ENCODE results near the gene CEBPG. TPM values are rescaled to one million over a fixed set of nuclear protein-coding genes. Genes with fewer than 3 reads are reported as not detected.

Gene CEBPG
- total RNA-seq, 2 donors from 2014 or later = 50.8 to 52.1 TPM

GRCh38 chr19:33377586-33378475 is 4.3 kb downstream of the CEBPG start:
- Mint-ChIP-seq H3K4me1 (ENCODE audit: low read depth) (peaks cover 59% of the 10 kb centered on the region), H3K27me3 (ENCODE audit: low read depth) (no peaks in the 10 kb centered on the region), H3K36me3 (ENCODE audit: insufficient read depth in 2 of 2) (peaks cover 10 to 38% of the 10 kb centered on the region in 2 donors), H3K9me3 (no peaks in the 10 kb centered on the region), H3K27ac (no peak overlapping the region), H3K4me3 (no peak overlapping the region)
- ATAC-seq (replicated peaks in 1 of 2) (no peak), DNase-seq (no peak)

DNA sequence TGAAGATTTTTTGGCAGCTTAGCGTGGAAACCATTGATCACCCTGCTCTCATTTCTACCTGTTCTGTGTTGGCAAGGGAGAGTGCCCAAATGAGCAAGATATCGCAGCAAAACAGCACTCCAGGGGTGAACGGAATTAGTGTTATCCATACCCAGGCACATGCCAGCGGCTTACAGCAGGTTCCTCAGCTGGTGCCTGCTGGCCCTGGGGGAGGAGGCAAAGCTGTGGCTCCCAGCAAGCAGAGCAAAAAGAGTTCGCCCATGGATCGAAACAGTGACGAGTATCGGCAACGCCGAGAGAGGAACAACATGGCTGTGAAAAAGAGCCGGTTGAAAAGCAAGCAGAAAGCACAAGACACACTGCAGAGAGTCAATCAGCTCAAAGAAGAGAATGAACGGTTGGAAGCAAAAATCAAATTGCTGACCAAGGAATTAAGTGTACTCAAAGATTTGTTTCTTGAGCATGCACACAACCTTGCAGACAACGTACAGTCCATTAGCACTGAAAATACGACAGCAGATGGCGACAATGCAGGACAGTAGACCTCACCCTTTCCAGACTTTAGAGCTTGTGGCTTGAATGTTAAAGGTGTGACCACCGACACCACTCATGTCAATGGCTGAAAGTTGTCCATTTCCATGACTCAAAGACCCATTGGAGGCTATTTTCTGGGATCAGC is 5.8 kb downstream of the CEBPG start:
- peak overlapping the region; percentile 62 for H3K27ac Mint-ChIP-seq
- peaks cover 53% of the 10 kb centered on the region for H3K4me1 Mint-ChIP-seq (ENCODE audit: low read depth)
- peaks cover 7 to 36% of the 10 kb centered on the region in 2 donors for H3K36me3 Mint-ChIP-seq (ENCODE audit: insufficient read depth in 2 of 2)

DNA sequence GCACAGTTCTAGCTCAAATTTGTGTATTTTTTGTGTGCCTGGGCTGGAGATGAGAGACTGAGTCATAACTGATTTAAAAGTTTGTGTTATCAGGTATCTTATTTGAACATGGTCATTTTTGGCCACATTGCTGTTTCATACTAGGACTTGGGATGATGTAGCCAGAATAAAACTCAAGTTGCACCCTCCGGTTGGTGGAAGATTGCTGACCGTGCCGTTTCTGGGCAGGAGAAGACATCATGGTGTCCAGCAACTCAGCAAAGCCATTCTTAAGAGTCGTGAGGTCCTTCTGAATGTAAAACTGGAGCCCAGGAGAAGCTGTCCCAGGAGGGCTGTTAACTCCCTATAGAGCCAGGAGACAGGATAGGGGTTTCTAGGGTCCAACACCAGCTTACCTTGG is 7.6 kb downstream of the CEBPG start:
- H3K4me1 Mint-ChIP-seq (ENCODE audit: low read depth) = peaks cover 38% of the 10 kb centered on the region
- no peaks in the 10 kb centered on the region for H3K27me3 Mint-ChIP-seq (ENCODE audit: low read depth)
- H3K9me3 Mint-ChIP-seq = no peaks in the 10 kb centered on the region
- peak overlapping the region; percentile 3 for H3K27ac Mint-ChIP-seq
- DNase-seq = no peak
- H3K36me3 Mint-ChIP-seq (ENCODE audit: insufficient read depth in 2 of 2) = peaks cover 0 to 24% of the 10 kb centered on the region in 2 donors
- ATAC-seq (replicated peaks in 1 of 2) = no peak
- H3K4me3 Mint-ChIP-seq = no peak overlapping the region

More for the DNA sequence above, 5.8 kb downstream of the CEBPG start:
- Mint-ChIP-seq H3K27me3 (ENCODE audit: low read depth) (no peaks in the 10 kb centered on the region), H3K4me3 (no peak overlapping the region), H3K9me3 (no peaks in the 10 kb centered on the region)
- DNase-seq = no peak
- ATAC-seq (replicated peaks in 1 of 2) = no peak

DNA sequence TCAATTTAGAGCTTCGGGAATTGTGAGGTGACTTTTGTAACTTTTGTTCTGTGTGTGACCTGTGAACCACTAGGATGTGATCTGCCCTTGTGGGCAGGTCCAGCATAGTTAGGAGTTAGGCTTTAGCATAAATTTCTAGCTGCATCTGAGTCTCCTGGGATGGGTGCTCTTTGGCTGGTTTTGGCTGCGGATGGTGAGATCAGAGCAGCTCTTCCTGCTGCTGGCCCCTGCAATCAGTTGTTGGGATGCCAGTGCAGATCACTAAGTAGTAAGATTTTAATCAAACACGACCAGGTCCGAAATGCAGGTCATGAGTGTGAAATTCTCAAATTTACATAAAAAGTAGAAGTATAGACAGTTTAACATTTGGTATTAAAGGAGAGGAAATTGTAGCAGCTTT is 8.5 kb downstream of the CEBPG start:
- H3K9me3 Mint-ChIP-seq = no peaks in the 10 kb centered on the region
- no peak for DNase-seq
- H3K4me1 Mint-ChIP-seq (ENCODE audit: low read depth) = peaks cover 29% of the 10 kb centered on the region
- H3K36me3 Mint-ChIP-seq (ENCODE audit: insufficient read depth in 2 of 2) = peaks cover 0 to 22% of the 10 kb centered on the region in 2 donors
- H3K4me3 Mint-ChIP-seq = no peak overlapping the region
- no peak overlapping the region for H3K27ac Mint-ChIP-seq
- ATAC-seq (replicated peaks in 1 of 2) = no peak
- no peaks in the 10 kb centered on the region for H3K27me3 Mint-ChIP-seq (ENCODE audit: low read depth)

GRCh38 chr19:33382982-33383381 is 9.5 kb downstream of the CEBPG start:
- H3K4me1 Mint-ChIP-seq (ENCODE audit: low read depth) = peaks cover 20% of the 10 kb centered on the region
- peaks cover 0 to 22% of the 10 kb centered on the region in 2 donors for H3K36me3 Mint-ChIP-seq (ENCODE audit: insufficient read depth in 2 of 2)
- no peaks in the 10 kb centered on the region for H3K9me3 Mint-ChIP-seq
- H3K27me3 Mint-ChIP-seq (ENCODE audit: low read depth) = no peaks in the 10 kb centered on the region
- DNase-seq (no peak), ATAC-seq (replicated peaks in 1 of 2) (no peak)
- H3K4me3 Mint-ChIP-seq = no peak overlapping the region
- peak overlapping the region; percentile 16 for H3K27ac Mint-ChIP-seq

- DNase-seq (no peak), ATAC-seq (replicated peaks in 1 of 2) (no peak)
- Mint-ChIP-seq H3K9me3 (no peaks in the 10 kb centered on the region), H3K4me1 (ENCODE audit: low read depth) (peaks cover 11% of the 10 kb centered on the region), H3K27me3 (ENCODE audit: low read depth) (no peaks in the 10 kb centered on the region), H3K27ac (peak overlapping the region; percentile 6), H3K36me3 (ENCODE audit: insufficient read depth in 2 of 2) (peaks cover 0 to 17% of the 10 kb centered on the region in 2 donors), H3K4me3 (no peak overlapping the region)
These were observed 10.3 kb downstream of the CEBPG start for GRCh38 chr19:33383720-33384292.

DNA sequence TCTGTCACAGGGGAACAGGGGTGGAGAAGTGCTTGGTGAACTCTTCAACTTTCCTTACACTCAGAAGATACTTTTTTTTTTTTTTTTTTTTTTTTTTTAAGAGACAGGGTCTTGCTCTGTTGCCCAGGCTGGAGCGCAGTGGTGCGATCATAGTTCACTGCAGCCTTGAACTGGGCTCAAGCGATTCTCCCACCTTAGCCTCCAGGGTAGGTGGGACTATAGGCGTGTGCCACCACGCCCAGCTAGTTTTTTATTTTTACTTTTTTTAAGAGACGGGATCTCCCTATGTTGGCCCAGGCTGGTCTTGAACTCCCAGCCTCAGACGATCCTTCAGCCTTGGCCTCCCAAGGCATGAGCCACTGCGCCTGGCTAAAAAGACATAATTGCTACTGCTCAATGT is 11.5 kb downstream of the CEBPG start:
- Mint-ChIP-seq H3K27ac (no peak overlapping the region), H3K36me3 (ENCODE audit: insufficient read depth in 2 of 2) (peaks cover 0 to 6% of the 10 kb centered on the region in 2 donors), H3K9me3 (no peaks in the 10 kb centered on the region), H3K4me3 (no peak overlapping the region), H3K4me1 (ENCODE audit: low read depth) (peaks cover 6% of the 10 kb centered on the region), H3K27me3 (ENCODE audit: low read depth) (no peaks in the 10 kb centered on the region)
- no peak for DNase-seq
- no peak for ATAC-seq (replicated peaks in 1 of 2)

DNA sequence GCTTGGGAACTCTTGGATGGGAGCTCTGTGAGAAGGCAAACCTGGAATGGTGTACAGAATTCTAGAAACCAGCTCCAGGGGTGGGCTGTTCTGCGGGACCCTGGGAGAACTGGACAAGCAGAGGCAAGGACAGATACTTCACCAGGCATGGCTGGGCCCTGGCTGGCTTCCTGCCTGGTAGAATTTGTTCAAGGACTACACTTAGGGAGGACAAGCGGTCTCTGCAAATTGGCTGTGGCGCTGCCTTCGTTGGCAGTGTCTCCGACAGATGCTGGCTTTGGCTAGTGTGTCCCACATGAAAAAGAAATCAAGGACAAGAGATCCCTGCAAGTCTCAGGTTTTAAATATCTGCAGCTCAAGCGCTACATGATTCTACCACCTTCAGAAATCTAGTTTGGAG is 12.4 kb downstream of the CEBPG start:
- peaks cover 6% of the 10 kb centered on the region for H3K4me1 Mint-ChIP-seq (ENCODE audit: low read depth)
- ATAC-seq (replicated peaks in 1 of 2) (no peak), DNase-seq (no peak)
- peaks cover 0 to 4% of the 10 kb centered on the region in 2 donors for H3K36me3 Mint-ChIP-seq (ENCODE audit: insufficient read depth in 2 of 2)
- H3K9me3 Mint-ChIP-seq = no peaks in the 10 kb centered on the region
- no peak overlapping the region for H3K27ac Mint-ChIP-seq
- no peak overlapping the region for H3K4me3 Mint-ChIP-seq
- H3K27me3 Mint-ChIP-seq (ENCODE audit: low read depth) = no peaks in the 10 kb centered on the region

GRCh38 chr19:33386361-33386858 is 12.9 kb downstream of the CEBPG start:
- Mint-ChIP-seq H3K36me3 (ENCODE audit: insufficient read depth in 2 of 2) (peaks cover 0 to 2% of the 10 kb centered on the region in 2 donors), H3K27ac (no peak overlapping the region), H3K27me3 (ENCODE audit: low read depth) (no peaks in the 10 kb centered on the region), H3K4me1 (ENCODE audit: low read depth) (peaks cover 6% of the 10 kb centered on the region), H3K9me3 (no peaks in the 10 kb centered on the region), H3K4me3 (no peak overlapping the region)
- no peak for ATAC-seq (replicated peaks in 1 of 2)
- no peak for DNase-seq

- Mint-ChIP-seq H3K4me1 (ENCODE audit: low read depth) (no peaks in the 10 kb centered on the region), H3K36me3 (ENCODE audit: insufficient read depth in 2 of 2) (no peaks in the 10 kb centered on the region), H3K27me3 (ENCODE audit: low read depth) (no peaks in the 10 kb centered on the region), H3K4me3 (no peak overlapping the region), H3K27ac (no peak overlapping the region), H3K9me3 (no peaks in the 10 kb centered on the region)
- peak in 1 of 2 donors; percentile 4 for ATAC-seq (replicated peaks in 1 of 2)
- DNase-seq = no peak
These were observed 14.1 kb downstream of the CEBPG start for GRCh38 chr19:33387351-33388230.

DNA sequence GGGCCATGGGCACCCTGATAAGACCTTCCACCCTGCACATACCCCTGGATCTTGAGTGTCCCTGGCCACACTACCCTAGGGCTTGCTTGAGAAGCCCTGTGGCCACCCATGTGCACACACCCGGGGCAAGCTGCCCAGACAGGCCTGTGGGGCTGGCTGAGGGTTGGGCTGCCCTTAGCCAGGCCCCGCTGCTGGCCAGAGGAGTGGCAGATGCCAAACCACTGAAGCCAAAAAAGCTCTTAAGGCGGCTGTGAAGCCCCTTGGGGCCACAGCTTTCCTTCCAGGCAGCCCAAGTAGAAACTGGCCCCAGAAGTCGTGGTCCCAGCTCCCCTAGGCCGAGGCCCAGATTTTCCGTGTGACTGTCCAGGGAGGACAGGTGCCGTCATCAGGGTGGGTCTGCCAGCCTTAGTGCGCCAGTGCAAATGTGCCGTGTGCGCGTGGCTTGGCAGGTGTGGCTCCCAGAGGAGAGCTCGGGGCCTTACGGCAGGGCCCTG is 14.8 kb downstream of the CEBPG start:
- no peaks in the 10 kb centered on the region for H3K27me3 Mint-ChIP-seq (ENCODE audit: low read depth)
- no peak overlapping the region for H3K27ac Mint-ChIP-seq
- no peak overlapping the region for H3K4me3 Mint-ChIP-seq
- no peaks in the 10 kb centered on the region for H3K4me1 Mint-ChIP-seq (ENCODE audit: low read depth)
- DNase-seq (no peak), ATAC-seq (replicated peaks in 1 of 2) (peak in 1 of 2 donors; percentile 7)
- no peaks in the 10 kb centered on the region for H3K9me3 Mint-ChIP-seq
- H3K36me3 Mint-ChIP-seq (ENCODE audit: insufficient read depth in 2 of 2) = no peaks in the 10 kb centered on the region

DNA sequence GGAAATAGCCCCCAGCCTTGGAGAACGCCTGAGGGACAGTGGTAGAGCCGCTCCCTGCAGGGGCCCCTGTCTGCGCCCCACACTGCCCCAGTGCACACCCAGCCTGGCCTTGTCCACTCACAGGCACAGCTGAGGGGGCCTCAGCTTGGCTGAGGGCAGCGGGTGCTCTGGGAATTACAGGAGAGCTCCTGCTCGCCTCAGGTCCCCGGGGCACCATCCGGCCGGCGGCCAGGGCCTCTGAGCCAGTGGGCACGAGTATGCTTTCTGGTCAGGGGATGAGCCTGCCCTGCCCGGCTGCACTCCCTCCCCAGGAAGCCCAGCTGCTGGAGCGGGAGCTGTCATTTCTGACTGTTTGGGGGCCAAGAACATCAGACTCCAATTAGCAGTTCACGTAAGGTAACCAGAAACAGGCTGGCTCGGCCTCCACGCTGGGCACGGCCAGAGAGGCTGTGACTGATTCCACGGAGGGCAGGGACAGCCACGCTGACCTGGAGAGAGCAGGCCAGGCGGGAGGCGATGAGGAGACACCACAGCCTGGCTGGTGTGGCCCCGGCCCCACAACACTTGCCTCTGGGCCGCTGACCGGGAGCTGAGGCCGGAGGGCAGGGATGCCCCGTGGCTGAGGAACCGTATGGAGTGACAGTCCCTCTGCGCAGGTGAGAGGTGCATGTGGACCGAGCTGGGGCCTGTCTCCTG is 15.4 kb downstream of the CEBPG start:
- H3K27me3 Mint-ChIP-seq (ENCODE audit: low read depth) = no peaks in the 10 kb centered on the region
- H3K36me3 Mint-ChIP-seq (ENCODE audit: insufficient read depth in 2 of 2) = no peaks in the 10 kb centered on the region
- DNase-seq (no peak), ATAC-seq (replicated peaks in 1 of 2) (peak in 1 of 2 donors; percentile 12)
- no peak overlapping the region for H3K27ac Mint-ChIP-seq
- no peaks in the 10 kb centered on the region for H3K4me1 Mint-ChIP-seq (ENCODE audit: low read depth)
- H3K9me3 Mint-ChIP-seq = no peaks in the 10 kb centered on the region
- H3K4me3 Mint-ChIP-seq = no peak overlapping the region
